Measurements from ENCODE around the gene TWIST1.
A peak's percentile ranks its signal among the peaks of the same experiment; 100 is the strongest.

TWIST1 gene

GRCh38 chr7:19117091-19117869, at the start of gene TWIST1:
Gene TWIST1 (minus strand): TSS chr7:19117636. CDS start chr7:19117321, 315 bp downstream.
- DNase-seq = no peak

DNA sequence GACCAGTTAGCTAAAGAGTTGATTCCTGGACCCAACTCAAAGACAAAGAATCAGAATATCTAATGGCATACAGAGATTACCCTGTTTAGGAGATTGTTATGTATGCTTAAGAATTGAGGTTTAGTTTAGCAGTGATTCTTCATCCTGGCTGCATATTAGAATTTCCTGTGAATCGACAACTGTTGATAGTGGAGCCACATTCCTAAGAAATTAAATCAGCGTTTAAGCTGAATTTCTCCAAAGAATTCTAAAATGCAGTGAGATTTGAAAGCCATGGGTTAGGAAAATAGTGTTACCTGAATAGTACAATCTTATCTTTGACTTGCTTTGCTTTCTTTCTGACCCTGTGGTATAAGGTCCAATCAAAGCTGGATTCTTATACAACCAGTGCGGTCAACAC, 44.2 kb upstream of the TWIST1 start:
- DNase-seq = no peak

- no peak for DNase-seq
Observed at GRCh38 chr7:19146699-19147098, 29.3 kb upstream of the TWIST1 start.

GRCh38 chr7:19145434-19146115, 28.1 kb upstream of the TWIST1 start:
- no peak for DNase-seq

DNA sequence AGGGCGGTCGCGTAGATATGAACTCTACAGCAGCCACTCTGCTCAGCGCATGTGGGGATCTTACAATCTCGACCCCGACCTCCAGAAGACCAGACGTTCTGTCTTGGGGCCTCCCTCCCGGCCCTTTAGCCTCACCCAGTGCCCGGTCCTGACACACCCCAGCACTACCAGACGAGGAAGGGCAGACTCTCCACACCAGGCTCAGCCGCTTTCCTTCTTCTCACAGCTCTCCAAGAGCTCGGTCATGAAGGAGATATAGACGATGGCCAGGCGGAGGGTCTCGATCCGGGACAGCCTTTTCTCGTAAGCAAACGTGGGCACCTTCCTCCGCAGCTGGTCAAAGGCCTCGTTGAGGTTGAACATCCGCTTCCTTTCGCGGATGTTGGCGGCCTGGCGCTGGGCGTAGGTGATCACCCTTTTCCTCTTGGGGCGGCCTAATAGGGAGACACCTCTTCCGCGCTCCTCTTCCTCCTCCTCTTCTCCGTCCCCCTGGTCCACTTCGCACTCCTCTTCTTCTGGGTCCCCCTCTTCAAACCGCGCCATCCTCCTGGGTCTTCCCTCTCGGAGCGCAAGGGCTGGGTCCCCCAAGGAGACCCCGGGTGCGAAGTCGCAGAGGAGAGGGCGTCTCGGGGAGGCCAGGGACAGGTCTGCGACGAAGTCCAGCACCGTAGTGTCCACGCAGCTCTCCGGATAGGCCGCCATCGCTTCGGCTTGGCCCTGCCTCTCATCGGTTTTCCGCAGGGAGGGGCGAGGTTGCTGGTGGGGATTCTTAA, 27.4 kb upstream of the TWIST1 start, which contains the start of gene FERD3L:
Gene FERD3L, minus strand, starts transcription at position 761 of the 773 bp plus-strand sequence. Its CDS starts 59 bp downstream, at position 702.
- no peak for DNase-seq

GRCh38 chr7:19143881-19144574, 26.6 kb upstream of the TWIST1 start:
- no peak for DNase-seq

- DNase-seq = no peak
Observed at GRCh38 chr7:19139706-19140327, 22.4 kb upstream of the TWIST1 start.

- no peak for DNase-seq
Observed at GRCh38 chr7:19133886-19134285, 16.4 kb upstream of the TWIST1 start.

DNA sequence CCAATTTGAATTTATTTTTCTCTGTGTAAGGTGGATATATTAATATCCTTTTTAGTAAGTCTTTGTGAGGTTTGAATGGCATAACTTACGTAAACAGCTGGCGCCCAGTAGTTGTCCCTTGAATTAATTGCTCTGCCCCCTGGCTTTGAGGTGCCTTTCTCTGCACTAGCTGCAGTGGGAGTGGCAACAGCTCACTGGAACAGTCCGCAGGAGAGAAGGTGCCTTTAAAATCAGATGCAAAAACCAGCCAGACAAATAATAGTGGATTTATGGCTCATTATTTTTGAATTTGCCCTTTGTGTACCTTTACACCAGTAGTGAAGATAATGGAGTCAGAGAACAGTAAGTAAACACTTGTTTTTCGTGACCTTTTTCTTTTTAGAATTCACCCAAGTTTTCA, 16.0 kb upstream of the TWIST1 start:
- DNase-seq = no peak

GRCh38 chr7:19128856-19129255, 11.4 kb upstream of the TWIST1 start:
- DNase-seq = no peak

DNA sequence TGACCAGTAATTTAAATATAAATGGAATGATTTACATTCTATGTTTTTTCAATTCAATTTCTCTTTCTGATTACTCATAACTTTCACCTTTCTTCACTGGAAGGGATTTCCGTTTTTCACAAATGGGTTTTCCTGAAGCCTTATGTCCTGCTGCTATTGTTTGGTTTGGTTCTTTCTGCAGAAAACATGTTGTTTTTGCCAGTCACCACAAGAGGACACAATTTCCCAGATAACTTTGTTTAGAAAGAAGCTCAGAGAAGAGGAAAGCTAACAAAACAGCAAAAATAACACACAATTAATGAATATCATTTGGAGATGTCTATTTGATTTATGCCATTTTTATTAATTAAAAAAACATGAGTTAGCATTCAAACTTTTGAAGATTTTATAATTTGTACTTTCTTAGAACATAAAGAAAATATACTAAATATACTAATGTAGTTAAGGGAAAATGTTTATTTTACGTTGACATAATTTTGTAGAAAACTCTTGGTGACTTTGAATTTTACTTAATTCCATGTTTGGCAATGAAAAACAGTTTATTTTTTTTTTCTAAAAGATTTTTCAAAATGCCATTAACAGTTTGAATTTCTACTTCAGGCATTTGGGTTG, 4.6 kb upstream of the TWIST1 start:
- peak; percentile 31 for DNase-seq

DNA sequence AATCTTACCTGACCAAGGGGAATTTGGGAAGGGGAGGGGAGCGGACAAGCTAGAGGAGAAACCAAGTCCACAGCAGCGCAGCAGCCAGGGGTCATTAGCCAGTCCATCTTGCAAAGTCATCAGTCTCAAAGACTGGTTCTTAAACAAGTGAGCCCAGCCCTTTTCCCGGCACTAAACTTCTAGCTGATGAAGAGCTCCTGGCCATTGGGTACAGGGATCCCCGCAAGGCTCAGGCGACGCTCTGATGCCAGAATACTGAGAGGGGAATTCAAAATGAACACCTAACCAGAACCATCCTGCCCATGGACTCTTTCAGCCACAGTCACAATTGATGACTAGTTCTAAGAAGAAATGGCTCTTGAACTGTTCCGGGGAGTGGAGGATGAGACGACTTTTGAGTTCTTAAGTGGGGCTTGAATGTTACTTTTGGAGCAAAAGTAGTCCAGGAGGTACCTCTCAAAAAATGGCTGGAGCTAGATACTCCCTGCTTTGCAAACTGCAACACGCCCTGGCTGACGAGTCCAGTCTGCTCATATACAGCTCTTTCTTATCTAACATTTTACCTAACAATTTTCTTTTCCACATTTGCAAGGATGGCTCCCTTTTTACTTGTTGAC, 2.5 kb upstream of the TWIST1 start:
- DNase-seq = no peak

DNA sequence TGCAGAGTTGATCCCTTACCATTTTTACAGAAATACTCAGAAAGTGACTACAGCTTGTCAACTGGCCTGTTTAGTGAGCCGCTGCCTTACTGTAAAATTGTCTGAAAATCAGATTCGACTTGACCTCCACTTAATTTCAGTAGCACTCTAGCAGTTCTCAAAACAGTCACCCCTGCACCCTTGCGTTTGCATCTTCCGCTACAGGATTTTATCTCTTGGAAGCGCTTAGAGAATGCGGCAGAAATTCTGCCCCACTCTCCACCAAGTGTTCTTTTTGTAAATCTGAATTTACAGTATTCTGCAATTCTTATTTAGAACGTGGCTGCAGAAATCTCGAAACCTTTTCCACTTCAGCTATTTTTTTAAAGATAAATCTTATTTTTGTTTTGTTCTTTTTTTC, 1.9 kb upstream of the TWIST1 start:
- no peak for DNase-seq

- no peak for DNase-seq
Observed at GRCh38 chr7:19118636-19119371, 1.4 kb upstream of the TWIST1 start.

GRCh38 chr7:19117870-19118608, 603 bp upstream of the TWIST1 start:
- DNase-seq = no peak

- DNase-seq = no peak
Observed at GRCh38 chr7:19116121-19117090, 1.0 kb downstream of the TWIST1 start.

- DNase-seq = no peak
Observed at GRCh38 chr7:19114551-19114855, 2.9 kb downstream of the TWIST1 start.

- no peak for DNase-seq
Observed at GRCh38 chr7:19113855-19114550, 3.4 kb downstream of the TWIST1 start.

Measured in kidney glomerular epithelial cell (primary cell).